SH-SY5Y (cell line): ENCODE results near the gene ZSWIM6.

Experiments
- GATA2 ChIP-seq: IDR thresholded peaks from 2 replicates; pipeline ENCODE4 v1.6.1; 2011; ENCODE audit warnings: mild to moderate bottlenecking, low read depth, low read length
- GATA3 ChIP-seq: IDR thresholded peaks from 2 replicates; pipeline ENCODE4 v1.6.1; 2011; ENCODE audit warnings: low read depth, mild to moderate bottlenecking, low read length, moderate library complexity

Gene ZSWIM6

DNA sequence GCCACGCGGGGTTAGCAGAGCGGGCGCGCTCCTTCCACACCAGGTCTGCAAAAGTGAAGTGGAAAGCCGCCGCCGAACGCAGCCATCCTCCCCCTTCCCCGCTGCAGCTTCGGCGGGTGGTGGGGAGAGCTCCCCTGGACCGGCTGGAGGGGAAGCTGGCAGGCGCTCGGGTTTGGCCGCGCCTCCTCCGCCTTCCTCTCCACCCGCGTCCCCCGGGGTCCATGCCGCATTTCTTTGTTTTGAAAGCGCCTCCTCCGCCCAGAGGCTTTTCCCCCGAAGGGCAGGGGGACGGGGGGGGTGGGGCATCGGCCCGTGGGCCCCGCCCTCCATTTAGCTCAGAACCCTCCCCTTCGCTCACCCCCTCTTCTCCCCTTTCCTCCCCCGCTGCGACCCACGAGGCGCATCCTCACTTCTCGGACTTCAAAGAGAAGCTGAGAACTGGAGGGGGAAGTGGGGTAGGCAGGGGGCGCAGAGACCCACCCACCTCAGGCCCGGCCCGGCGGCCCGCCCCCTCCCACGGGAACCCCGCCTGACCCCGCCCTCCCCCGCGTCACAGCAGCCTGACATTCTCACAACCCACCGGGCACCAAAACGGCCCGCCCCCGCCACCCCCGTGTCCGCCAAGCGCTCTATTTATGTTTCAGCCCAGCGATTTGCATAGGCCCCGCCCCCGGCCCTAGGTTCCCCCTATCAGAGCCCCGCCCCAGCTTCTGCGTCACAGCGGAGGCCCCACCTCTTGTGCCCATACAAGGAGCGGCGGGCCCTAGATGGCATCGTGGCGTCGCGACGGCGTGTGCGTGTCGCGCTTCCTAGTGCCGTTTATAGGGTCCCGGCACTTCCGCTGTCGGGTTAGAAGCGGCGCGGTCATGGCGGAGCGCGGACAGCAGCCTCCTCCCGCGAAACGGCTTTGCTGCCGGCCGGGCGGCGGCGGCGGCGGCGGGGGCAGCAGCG is at the start of gene ZSWIM6:
Gene ZSWIM6, plus strand, starts transcription at position 852 of the 951 bp plus-strand sequence. Its CDS starts 15 bp downstream, at position 867.
- TF ChIP-seq GATA2 (no peak), GATA3 (no peak)

DNA sequence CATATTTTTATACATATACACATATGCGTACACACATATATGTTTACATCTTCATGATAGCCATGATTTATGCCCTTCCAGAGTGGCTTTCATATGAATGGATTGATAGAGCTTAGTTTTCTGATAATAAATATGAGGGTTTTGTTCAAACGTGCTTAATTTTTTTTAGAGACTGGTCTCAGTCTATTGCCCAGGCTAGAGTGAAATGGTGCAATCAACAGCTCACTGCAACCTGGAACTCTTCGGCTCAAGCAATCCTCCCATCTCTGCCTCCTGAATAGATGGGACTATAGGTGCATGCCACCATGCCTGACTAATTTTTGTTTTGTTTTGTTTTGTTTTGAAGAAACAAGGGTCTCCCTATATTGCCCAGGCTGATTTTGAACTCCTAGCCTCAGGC is 48.6 kb upstream of the ZSWIM6 start:
- TF ChIP-seq GATA2 (no peak), GATA3 (no peak)

DNA sequence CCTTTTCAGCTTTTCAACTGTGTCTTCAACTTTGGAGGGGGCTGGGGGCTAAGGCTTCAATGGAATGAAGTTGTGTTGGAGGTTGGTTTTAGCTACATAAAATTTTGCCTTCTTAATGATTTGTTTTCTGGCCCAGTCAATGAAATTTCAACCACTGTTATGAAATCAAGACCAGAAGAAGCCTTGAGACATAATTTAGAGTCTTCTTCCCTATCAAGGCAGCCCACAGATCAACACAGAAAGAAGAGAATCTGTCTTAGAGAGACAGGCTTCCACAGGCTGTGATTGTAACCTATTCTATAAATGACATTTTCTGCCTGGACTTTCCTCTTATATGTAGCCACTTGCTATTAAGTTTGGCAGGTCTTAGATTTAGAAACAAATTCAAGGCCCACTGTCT is 46.5 kb upstream of the ZSWIM6 start:
- TF ChIP-seq GATA2 (no peak), GATA3 (no peak)

DNA sequence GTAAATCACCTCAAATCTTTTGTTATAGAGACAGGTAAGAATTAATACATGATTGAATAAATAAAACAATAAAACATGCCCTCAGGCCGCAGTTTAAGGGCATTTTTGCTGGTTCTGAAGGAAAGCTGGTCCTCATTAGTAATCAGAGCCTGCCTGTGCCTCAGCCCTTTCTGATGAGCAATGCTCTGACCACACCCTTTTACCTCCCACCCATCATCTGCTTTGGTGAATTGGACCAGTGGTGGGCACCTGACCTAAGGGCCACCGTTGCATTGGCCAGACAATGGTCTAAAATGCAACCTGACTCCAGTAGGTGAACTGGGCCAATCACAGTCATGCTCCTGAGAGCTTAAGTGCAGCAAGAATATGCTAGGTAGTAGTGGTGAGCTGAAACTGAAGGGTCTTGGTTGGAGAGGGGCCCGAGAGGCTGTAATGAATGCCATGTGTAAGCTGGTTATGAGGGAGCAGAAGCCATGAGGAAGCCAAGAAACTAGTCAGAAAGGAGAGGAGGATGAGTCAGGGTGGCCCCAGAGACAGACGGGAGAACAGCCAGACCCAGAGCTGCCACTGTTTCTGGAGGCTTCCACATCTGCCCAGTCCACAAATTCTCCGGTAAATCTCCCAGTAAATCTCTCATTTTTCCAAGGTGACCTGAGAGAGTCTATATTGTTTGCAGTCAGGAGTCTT is 45.5 kb upstream of the ZSWIM6 start:
- TF ChIP-seq GATA3 (no peak), GATA2 (no peak)

DNA sequence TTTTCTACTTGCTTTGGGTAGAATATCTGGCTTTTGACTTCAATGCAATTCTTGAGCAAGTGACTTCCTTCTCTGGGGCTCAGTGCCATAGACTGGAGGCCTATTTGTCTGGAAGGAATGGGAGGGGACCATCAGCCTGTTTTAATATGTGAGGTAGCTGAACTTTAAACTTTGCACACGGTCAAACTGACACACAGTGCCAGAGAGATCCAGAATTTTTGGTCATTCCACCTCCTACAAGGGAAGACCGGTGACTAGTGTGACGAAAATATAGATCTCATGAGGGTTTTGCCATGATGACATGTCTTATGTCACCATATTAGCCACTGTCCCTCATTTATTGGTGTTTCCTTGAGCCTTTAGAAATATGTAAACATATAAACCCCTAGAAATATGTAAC is 44.6 kb upstream of the ZSWIM6 start:
- TF ChIP-seq GATA2 (no peak), GATA3 (no peak)

DNA sequence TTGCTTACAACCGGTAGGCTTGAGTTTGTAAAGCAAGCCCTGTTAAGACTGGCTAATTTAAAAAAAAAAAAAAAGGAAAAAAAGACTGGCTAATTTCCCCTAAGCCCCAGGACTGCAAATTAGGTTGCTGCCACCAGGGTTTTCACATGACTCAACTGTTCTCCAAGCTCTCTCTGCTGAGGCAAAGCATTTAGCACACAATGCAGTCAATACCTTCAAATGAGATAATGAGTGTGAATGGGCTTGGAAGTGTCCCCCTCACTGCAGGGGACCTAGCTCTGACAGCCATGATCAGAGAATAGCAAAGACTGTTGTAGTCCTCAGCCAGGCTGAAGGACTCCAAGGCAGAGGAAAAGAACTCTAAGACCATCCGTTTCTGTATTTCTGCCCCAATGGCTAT is 42.8 kb upstream of the ZSWIM6 start:
- TF ChIP-seq GATA2: no peak
- TF ChIP-seq GATA3: no peak

DNA sequence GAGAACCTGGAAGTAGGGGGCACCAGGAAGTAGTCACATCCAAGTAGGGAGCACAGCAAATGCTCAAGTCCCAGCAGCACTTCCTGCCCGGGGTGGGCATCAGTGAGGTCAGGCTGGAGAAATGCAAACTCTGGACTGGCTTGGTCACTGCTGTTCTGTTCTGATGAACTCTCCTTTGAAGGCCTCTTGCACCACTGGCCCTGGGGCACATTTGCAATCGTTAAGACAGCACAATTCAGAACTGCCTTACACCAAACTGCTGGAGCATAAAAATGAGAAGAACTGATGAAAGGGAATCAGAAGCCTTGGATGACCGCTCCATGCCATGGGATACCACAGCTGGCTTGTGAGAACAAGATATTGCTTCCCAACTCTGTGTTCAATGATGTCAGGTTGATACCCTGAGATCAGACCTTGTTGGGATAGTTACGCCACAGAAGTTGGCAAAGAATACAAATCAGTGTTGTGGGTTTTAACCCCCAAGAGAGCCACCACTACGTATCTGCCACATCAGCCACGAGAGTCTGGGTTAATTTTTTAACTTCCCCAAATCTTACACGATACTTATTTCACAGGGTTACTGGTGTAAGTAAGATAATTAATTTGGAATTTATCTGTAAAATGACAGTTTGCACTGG is 42.3 kb upstream of the ZSWIM6 start:
- no peak for TF ChIP-seq GATA3
- TF ChIP-seq GATA2: no peak

DNA sequence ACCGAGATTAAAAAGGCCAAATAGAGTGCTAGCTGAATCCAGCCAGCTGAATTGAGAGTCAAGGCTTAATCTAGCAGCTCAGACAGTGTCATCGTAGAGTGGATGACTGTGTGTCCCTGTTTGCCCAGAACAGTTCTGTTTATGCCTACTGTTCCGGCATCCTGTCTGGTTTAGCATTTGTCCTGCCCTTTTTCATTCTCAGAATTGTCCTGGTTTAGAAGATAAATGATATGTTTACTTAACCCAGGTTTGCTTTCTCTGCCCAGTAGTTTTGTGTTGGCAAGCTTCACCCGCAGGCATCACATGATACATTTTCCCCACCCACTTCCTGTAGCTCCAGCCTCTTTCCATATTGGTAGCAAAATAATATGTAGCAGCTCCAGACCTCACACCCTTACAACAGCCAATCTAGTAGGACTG is 41.3 kb upstream of the ZSWIM6 start:
- no peak for TF ChIP-seq GATA3
- no peak for TF ChIP-seq GATA2

DNA sequence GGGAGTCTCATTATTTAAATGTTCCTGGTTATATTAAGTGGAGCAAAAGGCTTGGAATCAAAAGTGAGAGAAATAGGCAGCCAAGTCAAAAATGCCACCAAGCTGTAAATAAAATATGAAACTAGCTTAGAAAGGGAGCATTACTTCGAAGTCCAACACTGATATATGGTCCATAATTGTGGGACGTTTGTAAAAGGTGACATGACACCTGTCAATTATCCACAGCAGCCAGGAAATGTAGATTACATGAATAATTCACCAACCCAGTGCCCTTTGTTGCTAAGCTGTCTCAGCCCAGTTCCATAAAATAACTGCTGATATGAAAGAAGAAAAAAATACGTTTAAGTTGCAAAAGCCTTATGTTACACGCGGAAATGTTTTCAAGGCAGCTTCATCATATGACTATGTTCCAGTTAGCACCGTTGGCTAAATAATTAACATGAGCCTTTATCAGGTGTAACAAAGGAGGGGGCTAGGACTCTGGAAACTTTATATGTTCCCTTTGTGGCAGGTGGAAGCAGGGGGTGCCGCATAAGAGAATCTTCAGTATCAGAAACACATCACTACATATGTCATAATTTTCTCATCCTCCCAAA is 39.9 kb upstream of the ZSWIM6 start:
- no peak for TF ChIP-seq GATA3
- no peak for TF ChIP-seq GATA2

DNA sequence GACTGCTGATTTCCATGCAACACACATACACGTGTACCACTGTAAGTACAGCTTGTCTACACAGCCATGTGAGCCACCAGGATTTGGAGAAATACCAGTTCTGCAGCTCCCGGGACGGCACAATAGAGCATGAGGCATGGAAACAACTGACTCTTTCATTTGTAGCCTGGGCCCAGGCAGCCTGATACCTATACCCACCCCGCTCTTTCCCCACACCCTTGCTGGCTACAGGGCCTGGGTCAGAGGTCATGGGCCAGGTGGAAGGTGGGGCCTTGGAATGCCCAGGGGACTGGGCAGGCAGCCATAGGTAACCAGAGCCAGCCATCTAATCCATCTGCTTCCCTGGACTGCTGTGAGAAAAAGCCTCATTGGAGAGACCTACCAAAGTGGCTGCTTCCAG is 39.0 kb upstream of the ZSWIM6 start:
- TF ChIP-seq GATA3 (no peak), GATA2 (no peak)

DNA sequence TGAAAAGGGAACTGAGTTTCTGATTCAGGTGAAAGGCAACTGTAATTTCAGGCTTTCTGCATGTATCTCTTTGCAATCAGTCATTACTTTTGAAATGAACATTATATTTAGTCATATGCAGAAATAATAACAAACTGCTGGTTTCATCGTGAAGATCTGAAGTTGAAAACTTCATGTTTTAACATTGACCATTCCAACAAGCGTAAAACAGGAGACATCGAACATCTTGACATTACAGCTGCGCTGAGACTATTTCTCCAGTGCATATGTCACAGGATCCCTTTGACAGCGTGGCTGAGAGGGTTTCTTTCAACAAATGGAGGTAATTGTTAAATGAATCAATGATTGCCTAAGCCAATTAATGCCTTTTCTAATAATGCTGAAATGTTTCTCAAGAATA is 38.2 kb upstream of the ZSWIM6 start:
- no peak for TF ChIP-seq GATA2
- no peak for TF ChIP-seq GATA3

DNA sequence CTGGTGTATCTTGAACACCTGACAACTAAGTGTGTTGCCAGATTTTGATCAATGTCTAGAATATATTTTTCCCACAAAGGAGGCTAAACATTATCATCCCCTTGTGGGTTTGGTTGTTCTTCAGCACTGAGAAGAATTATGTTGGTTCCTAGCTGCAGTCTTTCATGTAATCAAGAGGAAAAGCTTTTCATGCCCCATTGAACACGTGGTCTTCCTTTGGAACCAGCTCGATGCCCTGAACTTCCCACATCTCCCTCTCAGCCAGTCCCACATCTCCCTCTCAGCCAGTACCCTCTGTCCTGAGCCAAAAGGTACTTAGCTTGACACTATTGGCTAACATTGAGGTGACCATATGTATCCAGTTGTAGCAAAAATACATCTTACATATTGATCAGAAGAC is 36.7 kb upstream of the ZSWIM6 start:
- TF ChIP-seq GATA2: no peak
- no peak for TF ChIP-seq GATA3

DNA sequence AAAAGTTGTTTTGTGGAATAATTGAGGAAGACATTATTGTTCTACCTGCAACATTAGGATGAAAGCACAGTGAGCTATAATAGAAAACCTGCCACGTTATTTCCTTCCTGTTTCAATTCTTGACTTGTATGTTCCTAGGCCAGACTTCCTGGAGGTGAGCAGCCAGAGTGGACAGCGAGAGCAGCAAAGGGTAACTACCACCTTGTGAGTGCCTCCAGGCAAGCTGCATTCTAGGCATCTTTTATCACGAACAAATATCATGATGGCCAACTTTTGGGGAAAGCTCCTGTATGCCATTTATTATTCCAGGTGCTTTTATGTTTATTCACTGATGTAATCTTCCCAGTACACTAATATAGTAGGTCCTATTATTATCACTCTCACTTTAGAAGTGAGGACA is 34.0 kb upstream of the ZSWIM6 start:
- TF ChIP-seq GATA3: no peak
- no peak for TF ChIP-seq GATA2

DNA sequence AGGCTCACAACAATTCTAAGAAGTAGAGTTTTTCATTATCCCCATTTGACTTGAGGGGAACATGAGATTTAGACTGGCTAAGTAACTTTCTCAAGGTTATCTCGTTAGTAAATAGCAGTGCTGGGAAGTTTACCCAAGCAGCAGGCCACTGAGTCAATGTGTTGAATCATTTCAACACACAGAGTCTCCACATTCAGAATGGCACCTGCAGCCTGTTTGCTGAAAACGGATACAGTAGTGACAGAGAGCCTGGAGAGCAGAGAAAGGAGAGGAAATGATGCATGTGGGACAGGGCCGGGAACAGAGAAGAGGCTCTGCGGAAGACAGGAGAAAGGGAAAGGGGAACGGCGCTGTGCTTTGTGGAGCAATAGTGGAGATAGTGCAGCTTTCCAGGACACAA is 33.5 kb upstream of the ZSWIM6 start:
- TF ChIP-seq GATA2 (no peak), GATA3 (no peak)
